Cardiac fibroblast (primary cell): Measurements from ENCODE around the gene SHISA9.

Source experiments
- DNase-seq, 2 donors: peaks; one replicate each; pipeline versions ENCODE4 v3.0.0 to v3.0.0-alpha.2; 2010; ENCODE audit warnings: low read depth in 2 of 2
- H3K4me3 ChIP-seq, 2 donors: replicated peaks in 1 of 2; 1 replicate in 1 of 2; 2 replicates in 1 of 2; pipeline ENCODE4 v1.5.1; 2011; ENCODE audit warnings: low read depth in 2 of 2, low read length in 2 of 2, mild to moderate bottlenecking in 2 of 2, moderate library complexity in 1 of 2
- CTCF ChIP-seq: IDR thresholded peaks from one replicate; pipeline ENCODE4 v1.5.1; 2011; ENCODE audit warnings: low read depth, mild to moderate bottlenecking, low read length, inconsistent platforms

SHISA9 gene

GRCh38 chr16:13155377-13155776, 254.0 kb downstream of the SHISA9 start:
- no peak overlapping the region for H3K4me3 ChIP-seq
- TF ChIP-seq CTCF, result no peak
- DNase-seq, result no peak

- no peak for DNase-seq
- no peak for TF ChIP-seq CTCF
Measured at GRCh38 chr16:13155780-13156179, 254.4 kb downstream of the SHISA9 start.

GRCh38 chr16:13157082-13157481, 255.7 kb downstream of the SHISA9 start:
- H3K4me3 ChIP-seq, result no peak overlapping the region
- no peak for DNase-seq
- no peak for TF ChIP-seq CTCF

More at GRCh38 chr16:13155780-13156179, 254.4 kb downstream of the SHISA9 start:
- no peak overlapping the region for H3K4me3 ChIP-seq

- TF ChIP-seq CTCF, result no peak
- H3K4me3 ChIP-seq, result no peak overlapping the region
- no peak for DNase-seq
Measured at GRCh38 chr16:13158427-13158826, 257.0 kb downstream of the SHISA9 start.

- H3K4me3 ChIP-seq, result no peak overlapping the region
- DNase-seq, result no peak
- no peak for TF ChIP-seq CTCF
Measured at GRCh38 chr16:13165024-13165423, 263.6 kb downstream of the SHISA9 start.

- TF ChIP-seq CTCF, result no peak
- H3K4me3 ChIP-seq, result no peak overlapping the region
- no peak for DNase-seq
Measured at GRCh38 chr16:13168091-13168572, 266.7 kb downstream of the SHISA9 start.

GRCh38 chr16:13171313-13171712, 269.9 kb downstream of the SHISA9 start:
- DNase-seq, result no peak
- no peak for TF ChIP-seq CTCF
- H3K4me3 ChIP-seq, result no peak overlapping the region
